GM19099 (cell line): ENCODE measurements around the gene RNU11.

ENCODE experiments used
- POLR2A ChIP-seq: IDR thresholded peaks from 3 replicates; pipeline ENCODE4 v1.6.1; 2011; ENCODE audit warnings: low read depth; ENCODE audit not compliant: insufficient read length; ENCODE audit errors: extremely low read depth

RNU11 gene

DNA sequence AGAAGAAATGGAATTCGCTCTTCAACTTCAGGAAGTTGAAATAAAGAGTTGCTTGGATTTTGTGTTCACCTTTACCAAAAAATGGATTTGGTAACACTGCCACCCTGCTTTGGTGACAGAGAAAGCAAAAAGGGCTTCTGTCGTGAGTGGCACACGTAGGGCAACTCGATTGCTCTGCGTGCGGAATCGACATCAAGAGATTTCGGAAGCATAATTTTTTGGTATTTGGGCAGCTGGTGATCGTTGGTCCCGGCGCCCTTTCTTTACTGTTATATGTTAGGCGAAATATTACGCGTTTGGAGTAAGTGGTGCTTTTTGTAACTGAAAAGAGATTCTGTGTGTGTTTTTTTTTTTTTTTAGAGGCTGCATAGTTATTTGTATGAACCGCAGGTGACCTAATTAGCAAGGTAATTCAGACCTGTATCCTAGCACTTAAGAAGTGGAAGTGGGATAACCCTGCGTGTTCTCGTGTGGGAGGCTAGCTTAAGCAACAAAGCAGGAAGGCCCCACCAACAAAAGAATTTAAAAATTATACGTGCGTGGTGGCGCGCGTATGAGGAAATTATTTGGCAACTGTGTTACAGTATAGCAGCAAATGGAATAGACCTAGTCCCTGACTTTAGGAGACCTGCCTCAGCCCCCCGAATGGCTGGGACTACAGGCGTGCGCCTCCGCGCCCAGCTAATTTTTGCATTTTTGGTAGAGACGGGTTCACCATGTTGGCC is at the start of gene RNU11:
Gene RNU11, plus strand, starts transcription at position 127 of the 725 bp plus-strand sequence.
- peak; percentile 100 for TF ChIP-seq POLR2A

DNA sequence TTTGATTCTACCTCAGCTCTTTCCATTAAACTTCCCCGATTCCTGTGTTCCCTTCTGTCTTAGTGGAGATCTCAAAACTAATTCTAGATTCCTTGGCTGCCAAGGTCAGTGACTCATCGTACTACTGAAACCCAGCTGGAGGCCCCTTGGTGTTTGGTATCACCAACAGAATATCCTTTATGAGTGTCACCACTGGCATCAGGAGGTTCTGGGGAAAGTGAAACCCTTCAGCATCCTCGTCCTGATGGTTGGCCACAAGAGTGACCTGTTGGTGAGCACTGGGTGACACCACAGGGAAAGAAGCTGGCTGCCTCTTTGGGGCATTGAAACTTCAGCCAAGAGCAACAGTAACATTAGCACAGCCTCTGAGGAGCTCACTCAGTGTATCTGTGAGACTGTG is 46.7 kb upstream of the RNU11 start:
- TF ChIP-seq POLR2A, result no peak

DNA sequence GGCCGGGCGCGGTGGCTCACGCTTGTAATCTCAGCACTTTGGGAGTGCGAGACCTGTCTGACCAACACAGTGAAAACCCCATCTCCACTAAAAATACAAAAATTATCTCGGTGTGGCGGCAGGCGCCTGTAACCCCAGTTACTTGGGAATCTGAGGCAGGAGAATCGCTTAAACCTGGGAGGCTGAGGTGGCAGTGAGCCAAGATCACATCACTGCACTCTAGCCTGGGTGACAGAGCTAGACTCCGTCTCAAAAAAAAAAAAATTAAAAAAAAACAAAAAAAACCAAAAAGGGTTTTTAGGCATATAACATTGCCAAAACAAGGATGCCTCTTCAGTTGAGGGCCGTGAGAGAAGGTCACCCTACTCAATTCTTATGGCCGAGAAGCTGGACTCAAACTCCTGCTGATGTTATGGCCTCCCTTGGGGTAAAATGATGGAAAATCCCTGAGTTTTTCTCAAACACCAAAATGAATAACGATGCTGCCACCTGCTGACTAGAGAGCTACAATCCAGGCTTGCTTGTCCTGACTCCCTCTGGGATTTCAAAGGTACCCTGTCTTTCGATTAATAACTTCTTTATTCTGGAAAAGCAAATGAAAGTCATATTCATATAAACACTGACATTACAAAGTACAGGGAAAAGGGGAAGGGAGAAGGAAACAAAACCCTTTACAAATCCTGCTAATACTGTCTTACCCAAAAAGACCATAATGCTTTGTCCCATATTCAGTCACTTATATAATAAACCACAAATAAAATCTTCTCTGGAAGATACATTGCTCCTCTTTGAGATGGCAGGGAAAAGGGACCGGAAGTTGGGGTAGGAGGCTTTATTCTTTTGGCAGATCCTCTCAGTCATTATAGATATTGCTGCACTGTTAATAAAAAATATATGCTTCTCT is 45.6 kb upstream of the RNU11 start:
- TF ChIP-seq POLR2A, result no peak

DNA sequence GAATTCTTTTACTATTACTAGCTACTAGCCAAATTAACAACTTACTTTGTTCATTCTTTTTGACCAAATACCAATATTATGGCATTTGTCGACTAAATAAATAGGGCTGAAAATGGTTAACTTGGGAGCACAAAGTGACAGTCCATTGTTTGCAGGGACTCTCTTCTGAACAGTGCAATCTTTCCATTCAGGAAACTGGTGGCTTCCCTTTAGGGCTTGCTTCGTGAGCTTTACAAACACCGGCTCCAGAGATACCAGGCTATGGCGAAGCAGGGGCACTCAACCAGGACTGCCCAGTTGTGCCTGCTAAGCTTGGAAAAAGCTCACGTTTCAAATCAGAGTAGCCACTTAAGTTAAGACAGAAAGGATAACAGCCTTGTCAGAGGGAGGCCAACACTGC is 44.0 kb upstream of the RNU11 start:
- TF ChIP-seq POLR2A, result no peak

DNA sequence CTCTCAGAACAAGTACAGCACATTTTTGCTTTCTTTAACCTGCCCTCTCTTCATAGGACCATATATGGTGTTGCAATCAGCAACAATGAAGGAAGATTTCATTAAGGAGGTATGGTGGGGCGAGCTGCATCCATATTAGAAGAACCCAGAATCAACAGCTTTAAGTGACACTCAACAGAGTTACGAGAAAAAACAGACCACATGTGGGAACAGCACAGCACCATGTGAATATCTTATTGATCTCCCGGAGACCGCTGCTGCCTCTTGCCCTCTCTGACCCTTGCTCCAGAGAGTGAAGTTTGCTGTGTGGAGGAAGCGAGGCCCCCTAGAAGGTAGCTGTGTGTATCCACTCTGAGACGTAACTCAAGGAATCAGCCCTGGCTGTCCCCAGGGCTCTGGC is 43.4 kb upstream of the RNU11 start:
- TF ChIP-seq POLR2A, result no peak

DNA sequence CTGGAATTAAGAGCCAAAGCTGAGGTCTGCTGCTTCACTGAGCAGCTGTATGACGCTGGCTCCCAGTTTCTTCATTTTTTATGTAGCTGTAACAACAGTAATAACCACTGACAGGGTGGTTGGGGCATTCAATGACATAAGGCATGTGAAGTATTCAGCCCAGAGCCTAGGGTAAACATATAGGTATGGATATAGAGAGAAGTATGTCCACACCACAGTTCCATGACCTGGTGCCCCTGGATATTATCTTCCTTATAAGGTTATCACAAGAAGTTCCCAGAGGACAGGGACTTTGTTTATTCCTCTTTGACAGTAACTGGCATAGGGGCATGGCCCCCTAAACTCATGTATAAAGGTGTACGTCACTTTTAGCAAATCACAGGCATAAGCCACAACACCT is 41.6 kb upstream of the RNU11 start:
- no peak for TF ChIP-seq POLR2A

DNA sequence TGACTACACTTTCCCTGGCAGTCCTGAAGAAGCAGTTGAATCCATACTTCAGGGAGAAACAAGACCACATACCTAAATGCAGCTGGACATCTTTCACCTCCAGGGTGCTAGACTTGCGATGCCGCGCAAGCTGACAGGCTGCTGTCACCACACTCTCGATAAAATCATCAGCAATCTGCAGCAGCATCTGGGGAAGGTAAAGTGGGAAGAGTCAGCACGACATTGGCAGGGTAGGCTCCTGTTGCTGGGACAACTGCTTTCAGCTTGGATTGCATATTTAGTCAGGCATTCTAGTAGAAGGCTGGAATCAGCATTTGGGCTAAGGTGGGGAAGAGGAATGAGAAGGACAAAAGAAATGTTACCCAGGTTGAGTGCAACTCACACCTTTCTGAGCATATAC is 35.2 kb upstream of the RNU11 start:
- TF ChIP-seq POLR2A, result no peak

DNA sequence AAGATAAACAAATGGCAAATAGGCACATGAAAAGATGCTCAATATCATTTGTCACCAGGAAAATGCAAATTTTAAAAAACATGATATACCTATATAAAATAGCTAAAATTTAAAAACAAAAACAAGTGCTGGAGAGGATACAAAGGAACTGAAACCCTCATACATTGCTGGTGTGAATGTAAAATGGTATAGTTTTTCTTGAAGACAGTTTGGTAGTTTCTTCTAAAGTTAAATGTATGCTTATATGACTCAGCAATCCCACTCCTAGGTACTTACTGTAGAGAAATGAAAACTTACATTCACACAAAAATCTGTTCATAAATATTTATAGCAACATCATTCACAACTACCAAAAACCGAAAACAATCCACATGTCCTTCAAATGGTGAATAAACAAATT is 16.7 kb upstream of the RNU11 start:
- no peak for TF ChIP-seq POLR2A

DNA sequence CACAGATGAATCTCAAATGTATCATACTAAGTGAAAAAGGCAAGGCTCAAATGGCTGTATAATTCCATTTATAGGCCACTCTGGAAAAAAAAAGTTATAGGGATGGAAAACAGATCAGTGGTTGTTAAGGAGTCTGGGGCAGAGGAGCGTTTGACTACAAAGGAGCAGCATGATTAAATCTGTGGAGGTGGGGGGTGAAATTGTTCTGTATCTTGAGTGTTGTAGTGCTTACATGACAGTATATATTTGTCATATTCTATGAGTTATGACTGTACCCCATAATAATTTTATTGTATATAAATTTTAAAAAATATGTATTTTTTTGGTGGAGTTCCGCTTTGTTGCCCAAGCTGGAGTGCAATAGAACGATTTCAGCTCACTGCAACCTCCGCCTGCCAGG is 15.8 kb upstream of the RNU11 start:
- TF ChIP-seq POLR2A, result no peak

DNA sequence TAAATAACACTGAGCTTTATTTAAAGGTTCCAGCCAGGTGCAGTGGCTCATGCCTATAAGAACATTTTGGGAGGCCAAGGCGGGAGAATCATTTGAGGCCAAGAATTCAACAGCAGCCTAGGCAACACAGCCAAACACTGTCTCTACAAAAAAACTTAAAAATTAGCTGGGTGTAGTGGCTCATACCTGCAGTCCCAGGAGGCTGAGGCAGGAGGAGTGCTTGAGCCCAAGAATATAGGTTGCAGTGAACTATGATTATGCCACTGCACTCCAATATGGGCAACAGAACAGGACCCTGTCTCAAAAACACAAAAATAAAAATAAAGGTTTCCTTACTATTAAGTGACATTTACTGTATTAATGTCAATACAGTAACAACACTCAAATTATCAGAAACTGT is 7.6 kb upstream of the RNU11 start:
- TF ChIP-seq POLR2A, result no peak

DNA sequence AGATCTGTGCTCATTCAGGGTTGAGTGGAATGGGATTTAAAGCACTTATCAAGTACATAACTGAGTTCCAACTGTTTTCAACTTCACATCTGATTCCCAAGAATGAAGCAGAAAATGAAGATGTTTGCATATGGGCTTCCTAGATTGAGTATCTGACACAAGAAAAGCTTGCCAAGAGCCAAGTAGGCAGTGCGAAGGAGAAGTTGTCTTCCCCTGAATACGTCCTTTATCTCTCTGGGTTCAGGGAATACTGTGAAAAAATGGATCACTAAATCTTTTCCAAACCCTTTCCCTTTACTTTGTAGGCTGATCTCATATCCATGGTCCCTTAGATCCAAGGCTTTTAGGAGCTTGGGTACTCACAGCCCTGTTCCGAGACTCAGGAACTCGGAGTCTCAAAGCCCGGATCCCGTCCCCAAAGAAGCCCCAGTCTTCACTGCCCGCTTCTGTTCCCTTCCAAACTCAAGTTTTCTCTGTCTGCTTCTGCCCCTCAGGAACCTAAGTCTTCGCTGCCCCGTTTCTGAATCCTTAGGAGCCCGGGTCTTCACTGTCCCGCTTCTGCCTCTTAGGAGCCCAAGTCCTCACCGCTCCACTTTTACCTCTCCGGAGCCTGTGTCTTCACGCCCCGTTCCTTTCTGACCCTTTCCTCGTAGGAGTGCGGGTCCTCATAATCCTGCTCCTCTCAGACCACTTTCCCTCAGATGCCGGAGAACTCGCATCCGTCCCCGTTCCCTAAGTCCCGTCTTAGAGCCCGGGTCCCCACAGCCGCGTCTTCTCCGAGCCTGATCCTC is 6.1 kb upstream of the RNU11 start:
- TF ChIP-seq POLR2A, result no peak

DNA sequence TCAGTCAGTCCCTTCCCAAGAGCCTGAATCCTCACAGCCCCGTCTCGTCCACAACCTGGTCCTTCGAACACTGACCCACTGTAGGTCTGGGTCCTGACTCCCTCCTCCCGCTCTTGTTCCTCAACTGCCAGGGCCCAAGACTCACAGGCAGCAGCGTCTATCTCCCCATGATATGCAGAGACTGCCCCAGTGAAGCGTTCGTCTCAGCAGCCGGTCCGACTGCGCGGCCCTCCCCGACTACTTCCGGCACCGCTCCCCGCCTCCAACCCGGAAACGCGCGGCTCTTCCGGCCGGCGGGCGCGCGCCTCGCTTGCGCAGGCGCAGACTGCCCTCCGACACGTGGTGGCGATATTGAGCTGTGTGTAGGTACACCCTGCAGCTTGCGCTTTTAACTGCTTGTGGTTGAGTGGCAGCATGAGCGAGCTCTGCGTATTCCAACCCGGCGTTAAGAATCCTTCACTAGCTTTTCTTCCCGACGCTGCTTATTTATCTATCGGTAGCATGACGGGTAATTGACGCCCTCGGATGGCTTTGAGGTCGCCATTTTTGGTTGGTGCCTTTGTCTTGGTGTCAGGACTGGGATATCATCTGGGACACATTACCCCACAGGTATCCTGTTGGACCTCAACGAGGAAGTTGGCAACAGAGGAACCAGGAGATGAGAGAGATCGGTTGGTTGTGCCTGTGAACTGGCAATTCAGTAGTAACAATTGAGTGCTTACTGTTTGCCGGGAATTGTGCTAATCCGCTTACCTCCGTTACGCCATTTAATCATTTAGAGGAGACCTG is 5.4 kb upstream of the RNU11 start, which contains the start of gene TAF12:
Gene TAF12, minus strand, starts transcription at position 221 of the 789 bp plus-strand sequence. CDS start 20,986 bp downstream, outside the sequence.
- TF ChIP-seq POLR2A, result peak; percentile 99

DNA sequence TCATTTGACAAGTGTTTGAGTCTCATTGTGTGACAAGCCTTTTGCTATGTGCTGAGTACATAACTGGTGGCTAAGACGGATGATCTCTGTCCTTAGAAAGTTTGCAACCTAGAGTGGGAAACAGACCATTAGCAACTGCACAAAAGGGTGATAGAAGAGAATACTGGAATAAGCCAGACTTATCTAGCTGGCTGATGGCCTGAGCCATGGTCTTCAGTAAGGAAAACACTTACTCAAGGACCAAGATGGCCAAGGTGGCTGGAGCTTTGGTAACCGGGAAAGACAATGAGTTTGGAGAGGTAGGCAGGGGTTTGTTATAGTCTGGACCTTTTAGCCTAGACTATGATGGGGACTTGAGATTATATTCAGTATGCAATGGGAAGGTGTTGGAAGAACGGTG is 3.9 kb upstream of the RNU11 start:
- TF ChIP-seq POLR2A, result no peak

DNA sequence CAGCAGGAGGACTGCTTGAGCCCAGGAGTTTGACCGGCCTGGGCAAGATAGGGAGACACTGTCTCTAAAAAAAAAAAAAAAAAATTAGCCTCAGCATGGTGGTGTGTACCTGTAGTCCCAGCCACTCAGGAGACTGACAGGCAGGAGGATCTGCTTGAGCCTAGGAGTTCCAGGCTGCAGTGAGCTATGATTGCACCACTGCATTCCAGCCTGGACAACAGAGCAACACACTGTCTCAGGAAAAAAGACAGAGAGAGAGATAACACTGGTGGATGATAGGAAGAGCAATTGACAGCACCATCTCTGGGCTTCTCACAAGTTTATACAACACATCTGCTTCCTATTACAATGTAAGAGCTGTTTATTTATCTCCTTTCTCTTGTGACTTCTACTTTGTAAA is 2.4 kb upstream of the RNU11 start:
- no peak for TF ChIP-seq POLR2A
